ENCODE measurements around the gene PRICKLE3.

- TF ChIP-seq, protein P1, sequence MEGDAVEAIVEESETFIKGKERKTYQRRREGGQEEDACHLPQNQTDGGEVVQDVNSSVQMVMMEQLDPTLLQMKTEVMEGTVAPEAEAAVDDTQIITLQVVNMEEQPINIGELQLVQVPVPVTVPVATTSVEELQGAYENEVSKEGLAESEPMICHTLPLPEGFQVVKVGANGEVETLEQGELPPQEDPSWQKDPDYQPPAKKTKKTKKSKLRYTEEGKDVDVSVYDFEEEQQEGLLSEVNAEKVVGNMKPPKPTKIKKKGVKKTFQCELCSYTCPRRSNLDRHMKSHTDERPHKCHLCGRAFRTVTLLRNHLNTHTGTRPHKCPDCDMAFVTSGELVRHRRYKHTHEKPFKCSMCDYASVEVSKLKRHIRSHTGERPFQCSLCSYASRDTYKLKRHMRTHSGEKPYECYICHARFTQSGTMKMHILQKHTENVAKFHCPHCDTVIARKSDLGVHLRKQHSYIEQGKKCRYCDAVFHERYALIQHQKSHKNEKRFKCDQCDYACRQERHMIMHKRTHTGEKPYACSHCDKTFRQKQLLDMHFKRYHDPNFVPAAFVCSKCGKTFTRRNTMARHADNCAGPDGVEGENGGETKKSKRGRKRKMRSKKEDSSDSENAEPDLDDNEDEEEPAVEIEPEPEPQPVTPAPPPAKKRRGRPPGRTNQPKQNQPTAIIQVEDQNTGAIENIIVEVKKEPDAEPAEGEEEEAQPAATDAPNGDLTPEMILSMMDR (IDR thresholded peaks at IDR 0.05) = peak; percentile 60 to 92 (median 67)
- peak; percentile 29 to 57 (median 50) for TF ChIP-seq POLR2A (IDR thresholded peaks at IDR 0.05)
These were observed 30.0 kb downstream of the PRICKLE3 start for GRCh38 chrX:49155900-49156837.
